Transverse colon (tissue), 4 donors: ENCODE data around the gene CCNB1IP1.

Experiments used
- CTCF ChIP-seq, 5 experiments: fragments of 200-600 bp in 3 of 5; fragments of 450-650 bp in 2 of 5; sonication (generic) in 3 of 5; IDR thresholded peaks; 1 replicate in 2 of 5; 2 replicates in 3 of 5; pipeline ENCODE4 v1.5.1; 2016 to 2017; ENCODE audit warnings: antibody characterized with exemption in 5 of 5, inconsistent platforms in 3 of 5, mild to moderate bottlenecking in 2 of 5, moderate library complexity in 1 of 5
- EP300 ChIP-seq: sonication (generic); formaldehyde crosslinking; IDR thresholded peaks from one replicate; pipeline ENCODE4 v1.6.1; 2017; ENCODE audit warnings: antibody characterized with exemption, low read depth
- POLR2A ChIP-seq: fragments of 450-650 bp; IDR thresholded peaks from one replicate; pipeline ENCODE4 v1.6.1; 2016; ENCODE audit warnings: antibody characterized with exemption, mild to moderate bottlenecking, moderate library complexity
- POLR2AphosphoS5 ChIP-seq, 3 donors: sonication (generic); formaldehyde crosslinking; IDR thresholded peaks; one replicate each; pipeline ENCODE4 v1.6.1; 2016; ENCODE audit warnings: antibody characterized with exemption in 3 of 3

- TF ChIP-seq CTCF (IDR thresholded peaks at IDR 0.05) (no peak), POLR2AphosphoS5 (IDR thresholded peaks at IDR 0.05) (no peak), EP300 (no peak), POLR2A (no peak)
Observed at GRCh38 chr14:20331053-20331613, 1.9 kb downstream of the CCNB1IP1 start.
